HuH-7.5 (cell line): ENCODE data around the gene TSKU.
A peak's percentile ranks its signal among the peaks of the same experiment; 100 is the strongest.

ENCODE experiments used
- DNase-seq: peaks from one replicate; pipeline ENCODE4 v3.0.0; 2011; ENCODE audit warnings: low spot score

Gene TSKU

GRCh38 chr11:76770642-76771445, 12.3 kb upstream of the TSKU start:
- DNase-seq = no peak

- DNase-seq = no peak
Measured at GRCh38 chr11:76771446-76772099, 11.6 kb upstream of the TSKU start.

- no peak for DNase-seq
Measured at GRCh38 chr11:76772100-76772782, 10.9 kb upstream of the TSKU start.

GRCh38 chr11:76772783-76773106, 10.4 kb upstream of the TSKU start:
- DNase-seq = no peak

- no peak for DNase-seq
Measured at GRCh38 chr11:76773921-76774361, 9.2 kb upstream of the TSKU start.

GRCh38 chr11:76776472-76776871, 6.7 kb upstream of the TSKU start:
- DNase-seq = no peak

- DNase-seq = no peak
Measured at GRCh38 chr11:76777305-76777704, 5.9 kb upstream of the TSKU start.

GRCh38 chr11:76777876-76778275, 5.3 kb upstream of the TSKU start:
- DNase-seq = no peak

GRCh38 chr11:76778874-76779273, 4.3 kb upstream of the TSKU start:
- DNase-seq = no peak

- no peak for DNase-seq
Measured at GRCh38 chr11:76781046-76781801, 1.9 kb upstream of the TSKU start.

- DNase-seq = no peak
Measured at GRCh38 chr11:76781807-76782530, 1.2 kb upstream of the TSKU start.

GRCh38 chr11:76782531-76783293, 444 bp upstream of the TSKU start:
- DNase-seq = peak; percentile 79

GRCh38 chr11:76783896-76784813, 999 bp downstream of the TSKU start:
- DNase-seq = peak; percentile 78

GRCh38 chr11:76785513-76785912, 2.4 kb downstream of the TSKU start:
- DNase-seq = no peak

- no peak for DNase-seq
Measured at GRCh38 chr11:76786016-76786415, 2.9 kb downstream of the TSKU start.

GRCh38 chr11:76786441-76787014, 3.4 kb downstream of the TSKU start:
- DNase-seq = no peak

- no peak for DNase-seq
Measured at GRCh38 chr11:76787271-76787670, 4.1 kb downstream of the TSKU start.

- DNase-seq = no peak
Measured at GRCh38 chr11:76787911-76788596, 4.9 kb downstream of the TSKU start.
